Sigmoid colon (tissue), 4 donors: ENCODE measurements around the gene IZUMO1.

Experiments
- POLR2A ChIP-seq, 2 donors: fragments of 450-650 bp; IDR thresholded peaks; one replicate each; pipeline ENCODE4 v1.6.1; 2016; ENCODE audit warnings: antibody characterized with exemption in 2 of 2, mild to moderate bottlenecking in 2 of 2, moderate library complexity in 2 of 2
- POLR2AphosphoS5 ChIP-seq, 4 donors: sonication (generic); formaldehyde crosslinking; IDR thresholded peaks; one replicate each; pipeline ENCODE4 v1.6.1; 2017; ENCODE audit warnings: antibody characterized with exemption in 4 of 4
- TF ChIP-seq, protein P1 (sequence below), 4 experiments: fragments of 450-650 bp in 3 of 4; fragments of 200-600 bp in 1 of 4; IDR thresholded peaks; one replicate each; pipeline ENCODE4 v1.5.1; 2016 to 2019; ENCODE audit warnings: antibody characterized with exemption in 4 of 4, mild to moderate bottlenecking in 3 of 4, moderate library complexity in 2 of 4

DNA sequence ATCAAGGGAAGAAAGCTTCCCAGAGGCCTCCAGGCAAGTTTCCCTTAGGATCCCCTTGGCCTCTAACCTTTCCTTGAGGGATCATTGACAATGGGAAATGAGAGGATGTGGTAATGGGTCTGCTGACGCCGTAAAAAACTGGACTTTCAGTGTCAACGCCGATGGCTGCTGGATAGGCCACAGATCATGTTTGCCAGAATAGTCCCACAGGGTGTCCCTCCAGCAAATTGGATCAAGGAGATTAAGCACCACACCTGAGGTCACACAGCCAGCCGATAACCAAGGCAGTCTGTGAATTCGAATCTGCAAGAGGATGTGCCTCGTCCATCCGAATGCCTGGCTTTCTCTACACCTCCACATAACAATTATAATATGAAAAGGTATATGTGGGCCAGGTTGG, 46.6 kb upstream of the IZUMO1 start:
- TF ChIP-seq POLR2AphosphoS5 (IDR thresholded peaks at IDR 0.05) (no peak), POLR2A (IDR thresholded peaks at IDR 0.05) (no peak)
- TF ChIP-seq, protein P1, sequence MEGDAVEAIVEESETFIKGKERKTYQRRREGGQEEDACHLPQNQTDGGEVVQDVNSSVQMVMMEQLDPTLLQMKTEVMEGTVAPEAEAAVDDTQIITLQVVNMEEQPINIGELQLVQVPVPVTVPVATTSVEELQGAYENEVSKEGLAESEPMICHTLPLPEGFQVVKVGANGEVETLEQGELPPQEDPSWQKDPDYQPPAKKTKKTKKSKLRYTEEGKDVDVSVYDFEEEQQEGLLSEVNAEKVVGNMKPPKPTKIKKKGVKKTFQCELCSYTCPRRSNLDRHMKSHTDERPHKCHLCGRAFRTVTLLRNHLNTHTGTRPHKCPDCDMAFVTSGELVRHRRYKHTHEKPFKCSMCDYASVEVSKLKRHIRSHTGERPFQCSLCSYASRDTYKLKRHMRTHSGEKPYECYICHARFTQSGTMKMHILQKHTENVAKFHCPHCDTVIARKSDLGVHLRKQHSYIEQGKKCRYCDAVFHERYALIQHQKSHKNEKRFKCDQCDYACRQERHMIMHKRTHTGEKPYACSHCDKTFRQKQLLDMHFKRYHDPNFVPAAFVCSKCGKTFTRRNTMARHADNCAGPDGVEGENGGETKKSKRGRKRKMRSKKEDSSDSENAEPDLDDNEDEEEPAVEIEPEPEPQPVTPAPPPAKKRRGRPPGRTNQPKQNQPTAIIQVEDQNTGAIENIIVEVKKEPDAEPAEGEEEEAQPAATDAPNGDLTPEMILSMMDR (IDR thresholded peaks at IDR 0.05): no peak
